ENCODE measurements around the gene TRPV5.
A peak's percentile ranks its signal among the peaks of the same experiment; 100 is the strongest.

The TRPV5 gene

GRCh38 chr7:142875456-142875855, 58.1 kb downstream of the TRPV5 start:
- TF ChIP-seq SUZ12 (IDR thresholded peaks at IDR 0.05) (no peak), HDGF (IDR thresholded peaks at IDR 0.05; ENCODE audit: borderline replicate concordance) (no peak), L3MBTL2 (conservative IDR thresholded peaks at IDR 0.05) (no peak), ZNF384 (IDR thresholded peaks at IDR 0.05) (no peak), NFRKB (IDR thresholded peaks at IDR 0.05) (no peak), BHLHE40 (IDR thresholded peaks at IDR 0.05; ENCODE audit: borderline replicate concordance) (no peak), FOXA1 (IDR thresholded peaks at IDR 0.05) (no peak), TARDBP (IDR thresholded peaks at IDR 0.05) (no peak)
- CTCF ChIA-PET: interaction anchor here (1.0 kb wide), 1 partner anchor 9 kb away, joined by 3 read pairs; no protein-coding TSS in a partner anchor
- POLR2A ChIA-PET: interaction anchor here (0.6 kb wide), 1 partner anchor 31 kb away, joined by 3 read pairs; no protein-coding TSS in a partner anchor
- no peak for DNase-seq (ENCODE audit: extremely low spot score)

DNA sequence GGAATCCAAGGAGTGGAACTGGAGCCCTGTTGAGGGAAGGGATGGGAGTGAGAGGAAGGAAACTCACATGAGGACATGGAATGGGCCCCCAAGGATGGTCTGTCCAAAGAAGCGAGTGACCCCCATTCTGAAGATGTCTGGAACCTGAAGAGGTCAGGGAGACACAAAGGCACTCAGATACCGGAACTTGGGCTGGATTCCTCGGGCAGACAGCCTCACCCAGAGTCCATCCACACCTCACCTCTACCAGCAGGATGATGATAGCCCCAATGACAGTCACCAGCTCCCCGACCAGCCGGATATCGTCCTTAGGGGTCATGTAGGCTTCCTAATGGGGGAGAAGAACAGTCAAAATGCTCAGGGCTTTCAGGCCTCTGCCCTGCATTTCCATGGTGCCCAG, 58.7 kb downstream of the TRPV5 start:
- no peak for TF ChIP-seq LEF1 (IDR thresholded peaks at IDR 0.05; ENCODE audit: borderline replicate concordance)
- POLR2A ChIA-PET: interaction anchor here (0.6 kb wide), 1 partner anchor 31 kb away, joined by 3 read pairs; no protein-coding TSS in a partner anchor
- DNase-seq (ENCODE audit: extremely low spot score): no peak
- CTCF ChIA-PET: interaction anchor here (1.0 kb wide), 1 partner anchor 8 kb away, joined by 3 read pairs; no protein-coding TSS in a partner anchor

DNA sequence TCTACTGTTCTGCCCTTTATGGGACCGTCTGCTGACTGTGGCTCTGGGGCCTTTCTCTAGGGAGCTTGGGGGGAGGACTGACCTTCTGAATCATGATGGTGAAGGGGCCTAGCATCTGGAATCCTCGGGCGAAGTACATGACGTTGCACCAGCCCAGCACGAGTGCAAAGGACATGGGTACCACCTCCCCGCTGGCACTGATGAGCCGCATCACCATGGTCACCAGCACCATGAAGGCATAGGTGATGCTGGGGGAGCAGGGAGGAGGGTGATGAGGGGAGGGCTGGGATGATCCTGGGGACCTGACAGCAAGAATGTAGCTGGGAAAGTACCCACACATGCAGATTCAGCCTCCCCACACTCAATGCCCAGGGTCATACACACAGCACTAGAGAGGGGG, 59.1 kb downstream of the TRPV5 start:
- no peak for DNase-seq (ENCODE audit: extremely low spot score)
- POLR2A ChIA-PET: no interaction called here
- no peak for TF ChIP-seq SUZ12 (IDR thresholded peaks at IDR 0.05)
- CTCF ChIA-PET: no interaction called here

GRCh38 chr7:142873871-142874270, 59.7 kb downstream of the TRPV5 start:
- no peak for TF ChIP-seq LEF1 (IDR thresholded peaks at IDR 0.05; ENCODE audit: borderline replicate concordance)
- no peak for TF ChIP-seq FOXA1 (IDR thresholded peaks at IDR 0.05)
- ChIA-PET CTCF (interaction anchor here (1.1 to 3.3 kb wide), 5 partner anchors 8 to 341 kb away, joined by 4 to 22 read pairs (median 7); no protein-coding TSS in a partner anchor), POLR2A (no interaction called here)
- no peak for DNase-seq (ENCODE audit: extremely low spot score)

DNA sequence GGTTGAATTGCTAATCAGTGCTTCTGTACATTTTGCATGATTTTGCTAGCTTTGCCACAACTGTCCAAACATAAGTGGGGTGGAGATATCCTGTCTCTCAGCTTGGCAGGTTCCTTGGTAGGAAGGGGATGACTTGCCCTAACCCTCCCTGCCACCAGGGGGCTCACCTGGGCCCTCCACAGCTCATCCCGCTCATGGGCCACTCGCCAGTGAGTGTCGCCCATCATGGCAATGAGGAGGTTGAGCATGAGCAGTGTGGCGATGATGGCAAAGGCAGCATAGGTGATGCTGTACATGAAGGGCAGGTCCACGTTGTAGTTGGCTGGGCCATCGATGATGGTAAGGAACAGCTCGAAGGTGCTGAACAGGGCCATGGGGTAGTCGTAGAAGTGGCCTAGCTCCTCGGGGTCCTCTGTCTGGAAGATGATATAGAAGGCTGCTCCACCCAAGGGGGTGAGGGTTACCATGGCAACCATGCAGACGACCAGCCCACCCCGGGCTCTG, 60.2 kb downstream of the TRPV5 start:
- TF ChIP-seq CTBP1 (IDR thresholded peaks at IDR 0.05; ENCODE audit: borderline replicate concordance) (no peak), LEF1 (IDR thresholded peaks at IDR 0.05; ENCODE audit: borderline replicate concordance) (no peak), SUZ12 (IDR thresholded peaks at IDR 0.05) (no peak), FOXK2 (IDR thresholded peaks at IDR 0.05) (no peak), NFRKB (IDR thresholded peaks at IDR 0.05) (no peak), ELF4 (IDR thresholded peaks at IDR 0.05) (no peak), ARNT (IDR thresholded peaks at IDR 0.05) (no peak), FOXM1 (IDR thresholded peaks at IDR 0.05; ENCODE audit: borderline replicate concordance) (no peak), BHLHE40 (IDR thresholded peaks at IDR 0.05; ENCODE audit: borderline replicate concordance) (no peak)
- CTCF ChIA-PET: interaction anchor here (0.8 to 3.3 kb wide), 11 partner anchors 8 to 432 kb away, joined by 3 to 22 read pairs (median 5); partner anchors contain the start of gene EPHB6
- POLR2A ChIA-PET: no interaction called here
- DNase-seq (ENCODE audit: extremely low spot score): peak; percentile 73

- ChIA-PET POLR2A (interaction anchor here (1.1 kb wide), 1 partner anchor 17 kb away, joined by 3 read pairs; the partner anchor contains the start of gene EPHB6), CTCF (interaction anchor here (1.0 to 3.3 kb wide), 7 partner anchors 10 to 433 kb away, joined by 3 to 22 read pairs (median 5); partner anchors contain the start of gene EPHB6)
- DNase-seq (ENCODE audit: extremely low spot score): no peak
- TF ChIP-seq PKNOX1 (IDR thresholded peaks at IDR 0.05) (no peak), ELF4 (IDR thresholded peaks at IDR 0.05) (no peak), LEF1 (IDR thresholded peaks at IDR 0.05; ENCODE audit: borderline replicate concordance) (no peak), BHLHE40 (IDR thresholded peaks at IDR 0.05; ENCODE audit: borderline replicate concordance) (no peak), CTBP1 (IDR thresholded peaks at IDR 0.05; ENCODE audit: borderline replicate concordance) (no peak), FOXA1 (IDR thresholded peaks at IDR 0.05) (no peak), NFRKB (IDR thresholded peaks at IDR 0.05) (no peak), FOXK2 (IDR thresholded peaks at IDR 0.05) (no peak)
These were observed 61.4 kb downstream of the TRPV5 start for GRCh38 chr7:142872106-142872675.

- TF ChIP-seq PKNOX1 (IDR thresholded peaks at IDR 0.05) (no peak), L3MBTL2 (conservative IDR thresholded peaks at IDR 0.05) (no peak), HDGF (IDR thresholded peaks at IDR 0.05; ENCODE audit: borderline replicate concordance) (no peak), BHLHE40 (IDR thresholded peaks at IDR 0.05; ENCODE audit: borderline replicate concordance) (no peak), FOXK2 (IDR thresholded peaks at IDR 0.05) (no peak), ELF4 (IDR thresholded peaks at IDR 0.05) (no peak), ARNT (IDR thresholded peaks at IDR 0.05) (no peak), FOXM1 (IDR thresholded peaks at IDR 0.05; ENCODE audit: borderline replicate concordance) (no peak), LEF1 (IDR thresholded peaks at IDR 0.05; ENCODE audit: borderline replicate concordance) (no peak), TARDBP (IDR thresholded peaks at IDR 0.05) (no peak), SP1 (IDR thresholded peaks at IDR 0.05) (no peak), FOXA1 (IDR thresholded peaks at IDR 0.05) (no peak), CTBP1 (IDR thresholded peaks at IDR 0.05; ENCODE audit: borderline replicate concordance) (no peak)
- CTCF ChIA-PET: interaction anchor here (0.7 to 3.3 kb wide), 3 partner anchors 10 to 344 kb away, joined by 3 to 22 read pairs (median 14); no protein-coding TSS in a partner anchor
- DNase-seq (ENCODE audit: extremely low spot score): no peak
- POLR2A ChIA-PET: interaction anchor here (1.1 kb wide), 1 partner anchor 17 kb away, joined by 3 read pairs; the partner anchor contains the start of gene EPHB6
These were observed 62.1 kb downstream of the TRPV5 start for GRCh38 chr7:142871260-142872105.
